ENCODE measurements around the gene PHYHIPL. TPM values are rescaled to one million over a fixed set of nuclear protein-coding genes. Genes with fewer than 3 reads are reported as not detected.

The PHYHIPL gene
- 0.32 to 0.59 TPM (median 0.42 TPM) in 5 replicates for total RNA-seq (2022; extraction: Qiagen RNA extraction)

DNA sequence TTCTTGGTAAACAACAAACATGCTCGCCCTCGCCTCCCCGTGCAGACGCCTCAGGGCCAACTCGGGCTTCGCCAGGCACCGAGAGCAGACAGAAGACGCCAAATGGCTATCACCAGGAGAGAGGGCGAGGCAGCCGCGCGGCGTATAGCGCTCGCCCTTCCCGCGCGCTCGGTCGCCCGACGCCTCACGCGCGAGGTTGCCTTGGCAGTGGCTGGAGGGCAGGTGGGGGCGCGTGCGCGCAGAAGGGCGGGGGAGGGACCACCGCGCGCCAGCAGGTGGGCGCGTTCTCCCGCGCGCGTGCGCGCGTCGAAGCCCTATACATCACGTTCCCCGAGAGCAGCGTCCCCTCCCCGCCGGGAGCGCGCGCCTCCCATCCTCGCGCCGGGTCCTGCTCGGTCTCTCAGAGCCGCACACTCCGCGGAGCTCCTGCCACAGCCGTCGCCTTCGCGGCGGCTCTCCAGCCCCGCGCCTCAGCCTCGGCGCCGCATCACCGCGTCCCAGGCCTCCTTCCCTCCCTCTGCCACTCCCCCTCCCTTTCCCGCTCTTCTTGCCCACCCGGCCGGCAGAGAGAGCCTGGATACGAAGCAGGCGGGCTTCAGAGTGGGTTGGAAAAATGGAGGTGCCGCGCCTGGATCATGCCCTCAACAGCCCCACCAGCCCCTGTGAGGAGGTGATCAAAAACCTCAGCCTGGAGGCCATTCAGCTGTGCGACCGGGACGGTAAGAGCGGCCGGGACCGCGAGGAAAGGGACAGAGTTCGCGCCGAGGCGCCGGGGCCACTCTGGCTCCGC is at the start of gene PHYHIPL:
TSS of gene PHYHIPL (plus strand) at position 403 of the 790 bp plus-strand sequence. CDS start at position 614, 211 bp downstream.

Other genes starting within 250 kb of the PHYHIPL start
- 0.07 to 0.32 TPM (median 0.14 TPM) in 4 of 5 replicates, not detected in the other for gene FAM13C, start 185.9 kb downstream of the PHYHIPL start, total RNA-seq (2022; extraction: Qiagen RNA extraction)